ENCODE measurements around the gene RAP1GAP2.

RAP1GAP2 gene

DNA sequence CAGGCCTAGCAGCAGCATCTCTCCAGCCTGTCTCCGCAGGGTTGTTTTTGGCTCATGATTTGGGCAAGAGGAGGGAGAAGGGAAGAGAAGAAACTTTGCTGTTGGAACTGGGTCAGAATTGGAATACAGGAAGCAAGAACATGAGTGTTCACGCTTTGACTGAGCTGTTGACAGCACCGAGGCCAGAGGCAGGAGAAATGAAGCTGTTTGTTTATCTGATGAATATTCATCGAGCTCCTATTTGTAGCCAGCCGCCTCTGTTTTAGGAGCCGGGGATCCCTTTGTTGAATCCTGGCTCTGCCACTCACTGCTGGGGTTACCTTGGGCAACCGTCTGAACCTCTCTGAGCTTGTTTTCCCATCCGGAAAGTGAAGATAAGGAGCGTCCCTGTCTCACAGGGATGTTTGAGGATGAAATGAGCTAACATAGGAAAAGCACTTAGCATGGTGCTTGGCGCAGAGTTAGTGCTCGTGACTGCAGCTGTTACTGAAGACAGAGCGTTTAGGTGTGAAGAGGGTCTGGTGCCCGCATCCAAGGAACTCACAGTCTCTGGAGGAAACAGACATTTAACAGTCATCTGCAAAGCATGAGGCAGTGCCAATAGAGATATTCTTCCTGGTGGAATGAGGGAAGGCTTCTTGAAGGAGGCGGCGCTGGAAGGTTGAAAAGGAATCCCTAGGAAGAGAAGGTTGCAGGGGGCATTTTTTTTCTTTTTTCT is 29.2 kb downstream of the RAP1GAP2 start:
- DNase-seq (no peak), ATAC-seq (ENCODE audit: insufficient read depth, low read depth) (no peak)
- Histone ChIP-seq H3K4me1 (ENCODE audit: insufficient read depth, low read length) (peaks cover 7% of the 10 kb centered on the region), H3K4me3 (ENCODE audit: low read depth in 1 of 2, low read length in 2 of 2) (no peak overlapping the region), H3K79me2 (ENCODE audit: insufficient read depth, low read length) (no peaks in the 10 kb centered on the region), H3K36me3 (ENCODE audit: insufficient read depth, low read length) (no peaks in the 10 kb centered on the region), H3K9me3 (ENCODE audit: insufficient read depth, low read length, severe bottlenecking) (no peaks in the 10 kb centered on the region), H4K20me1 (ENCODE audit: insufficient read depth, low read length) (no peaks in the 10 kb centered on the region; the same call in 1 of the 2 replicates), H3K27me3 (ENCODE audit: insufficient read depth, low read length, poor library complexity) (no peaks in the 10 kb centered on the region), H2AFZ (ENCODE audit: low read depth, low read length) (no peak overlapping the region), H3K9ac (ENCODE audit: low read depth, low read length) (no peak overlapping the region), H3K4me2 (ENCODE audit: insufficient read depth, low read length) (no peak overlapping the region), H3K27ac (ENCODE audit: low read length) (no peak overlapping the region)
- TF ChIP-seq, protein P1, sequence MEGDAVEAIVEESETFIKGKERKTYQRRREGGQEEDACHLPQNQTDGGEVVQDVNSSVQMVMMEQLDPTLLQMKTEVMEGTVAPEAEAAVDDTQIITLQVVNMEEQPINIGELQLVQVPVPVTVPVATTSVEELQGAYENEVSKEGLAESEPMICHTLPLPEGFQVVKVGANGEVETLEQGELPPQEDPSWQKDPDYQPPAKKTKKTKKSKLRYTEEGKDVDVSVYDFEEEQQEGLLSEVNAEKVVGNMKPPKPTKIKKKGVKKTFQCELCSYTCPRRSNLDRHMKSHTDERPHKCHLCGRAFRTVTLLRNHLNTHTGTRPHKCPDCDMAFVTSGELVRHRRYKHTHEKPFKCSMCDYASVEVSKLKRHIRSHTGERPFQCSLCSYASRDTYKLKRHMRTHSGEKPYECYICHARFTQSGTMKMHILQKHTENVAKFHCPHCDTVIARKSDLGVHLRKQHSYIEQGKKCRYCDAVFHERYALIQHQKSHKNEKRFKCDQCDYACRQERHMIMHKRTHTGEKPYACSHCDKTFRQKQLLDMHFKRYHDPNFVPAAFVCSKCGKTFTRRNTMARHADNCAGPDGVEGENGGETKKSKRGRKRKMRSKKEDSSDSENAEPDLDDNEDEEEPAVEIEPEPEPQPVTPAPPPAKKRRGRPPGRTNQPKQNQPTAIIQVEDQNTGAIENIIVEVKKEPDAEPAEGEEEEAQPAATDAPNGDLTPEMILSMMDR (IDR thresholded peaks at IDR 0.05; ENCODE audit: borderline replicate concordance, extremely low read depth, low read length, poor library complexity, severe bottlenecking), result no peak
- no peak for TF ChIP-seq EZH2 (IDR thresholded peaks at IDR 0.05; ENCODE audit: borderline replicate concordance, low read depth, low read length, severe bottlenecking)

DNA sequence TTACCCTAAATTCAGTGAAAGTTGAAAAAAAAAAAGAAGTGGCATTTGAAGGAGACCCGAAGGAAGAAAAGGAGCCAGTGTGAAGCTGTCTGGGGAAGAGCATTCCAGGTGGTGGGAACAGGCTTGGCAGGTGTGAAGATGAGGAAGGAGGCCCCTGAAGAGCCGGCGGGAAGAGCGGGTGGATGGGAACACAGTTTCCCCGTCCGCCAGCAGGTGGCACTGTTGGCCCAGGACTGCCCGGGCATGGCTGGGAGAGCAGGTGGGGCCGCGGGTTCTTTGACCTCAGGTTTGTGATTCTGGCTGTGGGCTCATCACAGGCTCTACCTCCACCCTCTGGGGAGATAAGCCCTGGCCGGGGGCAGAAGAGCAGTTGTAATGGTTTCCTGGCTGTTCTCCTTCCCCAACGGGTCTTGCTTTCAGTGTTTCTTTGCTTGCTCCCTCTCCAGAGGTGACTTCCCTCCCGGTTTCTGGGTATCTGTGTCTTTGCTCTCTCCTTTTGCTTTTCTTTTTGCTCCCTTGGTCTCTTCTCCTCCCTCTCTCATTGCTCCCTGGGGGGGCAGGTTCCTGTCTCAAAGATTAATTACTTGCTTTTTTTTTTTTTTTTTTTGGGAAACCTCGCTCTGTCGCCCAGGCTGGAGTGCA is 32.3 kb downstream of the RAP1GAP2 start:
- H3K36me3 ChIP-seq (ENCODE audit: insufficient read depth, low read length), result no peaks in the 10 kb centered on the region
- H3K4me3 ChIP-seq (ENCODE audit: low read depth in 1 of 2, low read length in 2 of 2), result no peak overlapping the region
- no peaks in the 10 kb centered on the region; the same call in 1 of the 2 replicates for H4K20me1 ChIP-seq (ENCODE audit: insufficient read depth, low read length)
- DNase-seq (peak; percentile 78), ATAC-seq (ENCODE audit: insufficient read depth, low read depth) (peak; percentile 86)
- H3K9me3 ChIP-seq (ENCODE audit: insufficient read depth, low read length, severe bottlenecking), result no peaks in the 10 kb centered on the region
- H3K79me2 ChIP-seq (ENCODE audit: insufficient read depth, low read length), result no peaks in the 10 kb centered on the region
- H3K4me2 ChIP-seq (ENCODE audit: insufficient read depth, low read length), result 0 out of 2 replicates have a peak overlapping the region, but pooled peaks have one; percentile 24
- H3K27ac ChIP-seq (ENCODE audit: low read length), result no peak overlapping the region
- H3K4me1 ChIP-seq (ENCODE audit: insufficient read depth, low read length), result peaks cover 7% of the 10 kb centered on the region
- TF ChIP-seq, protein P1 (IDR thresholded peaks at IDR 0.05; ENCODE audit: borderline replicate concordance, extremely low read depth, low read length, poor library complexity, severe bottlenecking), result peak; percentile 94
- TF ChIP-seq EZH2 (IDR thresholded peaks at IDR 0.05; ENCODE audit: borderline replicate concordance, low read depth, low read length, severe bottlenecking), result no peak
- H3K9ac ChIP-seq (ENCODE audit: low read depth, low read length), result no peak overlapping the region
- no peak overlapping the region for H2AFZ ChIP-seq (ENCODE audit: low read depth, low read length)
- no peaks in the 10 kb centered on the region for H3K27me3 ChIP-seq (ENCODE audit: insufficient read depth, low read length, poor library complexity)

DNA sequence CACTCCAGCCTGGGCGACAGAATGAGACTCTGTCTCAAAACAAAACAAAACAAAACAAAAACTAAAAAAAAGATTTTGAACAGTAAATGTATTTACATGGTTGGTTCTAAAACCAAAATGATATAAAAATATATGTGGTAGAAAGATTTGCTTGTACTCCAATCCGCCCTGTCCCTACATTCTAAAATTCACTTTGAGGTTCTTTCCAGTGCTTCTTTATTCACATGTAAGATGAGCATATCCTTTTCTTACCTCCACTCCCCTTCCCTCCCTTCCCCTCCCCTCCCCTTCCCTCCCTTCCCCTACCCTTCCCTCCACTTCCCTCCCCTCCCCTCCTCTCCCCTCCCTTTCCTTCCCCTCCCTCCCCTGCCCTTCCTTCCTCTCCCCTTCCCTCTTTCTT is 34.4 kb downstream of the RAP1GAP2 start:
- H4K20me1 ChIP-seq (ENCODE audit: insufficient read depth, low read length), result no peaks in the 10 kb centered on the region
- ATAC-seq (ENCODE audit: insufficient read depth, low read depth) (no peak), DNase-seq (no peak)
- no peak overlapping the region for H3K9ac ChIP-seq (ENCODE audit: low read depth, low read length)
- H3K4me3 ChIP-seq (ENCODE audit: low read depth in 1 of 2, low read length in 2 of 2), result no peak overlapping the region
- peaks cover 4% of the 10 kb centered on the region for H3K4me1 ChIP-seq (ENCODE audit: insufficient read depth, low read length)
- no peak for TF ChIP-seq EZH2 (IDR thresholded peaks at IDR 0.05; ENCODE audit: borderline replicate concordance, low read depth, low read length, severe bottlenecking)
- TF ChIP-seq, protein P1 (IDR thresholded peaks at IDR 0.05; ENCODE audit: borderline replicate concordance, extremely low read depth, low read length, poor library complexity, severe bottlenecking), result no peak
- H2AFZ ChIP-seq (ENCODE audit: low read depth, low read length), result no peak overlapping the region
- no peaks in the 10 kb centered on the region for H3K36me3 ChIP-seq (ENCODE audit: insufficient read depth, low read length)
- H3K4me2 ChIP-seq (ENCODE audit: insufficient read depth, low read length), result no peak overlapping the region
- H3K27ac ChIP-seq (ENCODE audit: low read length), result no peak overlapping the region
- no peaks in the 10 kb centered on the region for H3K27me3 ChIP-seq (ENCODE audit: insufficient read depth, low read length, poor library complexity)
- H3K9me3 ChIP-seq (ENCODE audit: insufficient read depth, low read length, severe bottlenecking), result no peaks in the 10 kb centered on the region
- no peaks in the 10 kb centered on the region for H3K79me2 ChIP-seq (ENCODE audit: insufficient read depth, low read length)

All from DND-41 (cell line).